ENCODE data around the gene RASSF1.

The RASSF1 gene

GRCh38 chr3:50292159-50293078 lies 48.2 kb downstream of the RASSF1 start, which contains the start of gene IFRD2:
Gene IFRD2, minus strand, starts transcription at chr3:50292429. Its CDS starts 155 bp downstream, at chr3:50292274.
- H3K4me3 ChIP-seq (ENCODE audit: low read depth, low read length), result peak within 1 kb of the TSS; percentile 87
- CTCF ChIA-PET, result interaction anchor here (1.5 to 7.0 kb wide), 5 partner anchors 10 to 99 kb away, joined by 3 to 31 read pairs (median 6); no protein-coding TSS in a partner anchor
- POLR2A ChIA-PET, result interaction anchor here (1.0 to 1.9 kb wide), 5 partner anchors 10 to 57 kb away, joined by 3 to 7 read pairs (median 3); partner anchors contain the start of genes GNAI2 and TUSC2
- DNase-seq (ENCODE audit: low read depth, low spot score), result peak; percentile 79
- TF ChIP-seq CTCF (IDR thresholded peaks at IDR 0.05; ENCODE audit: insufficient read depth, low read length, missing control alignments), result no peak

- no peak for TF ChIP-seq CTCF (IDR thresholded peaks at IDR 0.05; ENCODE audit: insufficient read depth, low read length, missing control alignments)
- no peak for DNase-seq (ENCODE audit: low read depth, low spot score)
- CTCF ChIA-PET, result interaction anchor here (1.0 to 7.0 kb wide), 5 partner anchors 8 to 97 kb away, joined by 3 to 31 read pairs (median 6); partner anchors contain the start of genes HYAL3 and NAA80
- no peak overlapping the region for H3K4me3 ChIP-seq (ENCODE audit: low read depth, low read length)
- POLR2A ChIA-PET, result interaction anchor here (1.5 kb wide), 1 partner anchor 10 kb away, joined by 6 read pairs; no protein-coding TSS in a partner anchor
Observed at GRCh38 chr3:50290161-50290641, 50.4 kb downstream of the RASSF1 start.

GRCh38 chr3:50289130-50289529 lies 51.5 kb downstream of the RASSF1 start:
- ChIA-PET CTCF (interaction anchor here (1.0 to 7.0 kb wide), 6 partner anchors 9 to 96 kb away, joined by 3 to 31 read pairs (median 6); partner anchors contain the start of genes HYAL3 and NAA80), POLR2A (interaction anchor here (1.5 kb wide), 1 partner anchor 9 kb away, joined by 6 read pairs; no protein-coding TSS in a partner anchor)
- TF ChIP-seq CTCF (IDR thresholded peaks at IDR 0.05; ENCODE audit: insufficient read depth, low read length, missing control alignments), result no peak

GRCh38 chr3:50288387-50289007 lies 52.1 kb downstream of the RASSF1 start:
- POLR2A ChIA-PET, result no interaction called here
- no peak for TF ChIP-seq CTCF (IDR thresholded peaks at IDR 0.05; ENCODE audit: insufficient read depth, low read length, missing control alignments)
- H3K4me3 ChIP-seq (ENCODE audit: low read depth, low read length), result no peak overlapping the region
- no peak for DNase-seq (ENCODE audit: low read depth, low spot score)
- CTCF ChIA-PET, result interaction anchor here (1.3 to 7.0 kb wide), 6 partner anchors 10 to 95 kb away, joined by 4 to 31 read pairs (median 8); partner anchors contain the start of genes HYAL3, LSMEM2 and NAA80

More at GRCh38 chr3:50289130-50289529, 51.5 kb downstream of the RASSF1 start:
- DNase-seq (ENCODE audit: low read depth, low spot score), result no peak
- H3K4me3 ChIP-seq (ENCODE audit: low read depth, low read length), result no peak overlapping the region

- H3K4me3 ChIP-seq (ENCODE audit: low read depth, low read length), result no peak overlapping the region
- CTCF ChIA-PET, result interaction anchor here (1.0 to 7.0 kb wide), 6 partner anchors 8 to 94 kb away, joined by 3 to 31 read pairs (median 3); partner anchors contain the start of genes LSMEM2 and SEMA3B
- no peak for DNase-seq (ENCODE audit: low read depth, low spot score)
- no peak for TF ChIP-seq CTCF (IDR thresholded peaks at IDR 0.05; ENCODE audit: insufficient read depth, low read length, missing control alignments)
- POLR2A ChIA-PET, result no interaction called here
Observed at GRCh38 chr3:50287262-50287661, 53.4 kb downstream of the RASSF1 start.

Data from AG04449 (cell line).